Large intestine (tissue), 1 donor: ENCODE data around the gene SLAMF6. TPM values are rescaled to one million over a fixed set of nuclear protein-coding genes. Genes with fewer than 3 reads are reported as not detected.

ENCODE experiments used
- polyA plus RNA-seq: library from polyadenylated mRNA; unstranded; fragments of 120-200 nt; gene quantifications from one replicate; pipeline ENCODE4 v1.2.1, GENCODE V29; 2013

The SLAMF6 gene
- polyA plus RNA-seq, 1 donor: 1.6 TPM

Other genes starting within 250 kb of the SLAMF6 start
- 49.1 TPM for gene PEX19, start 238.1 kb downstream of the SLAMF6 start, polyA plus RNA-seq
- gene COPA, start 180.0 kb downstream of the SLAMF6 start, polyA plus RNA-seq: 137 TPM
- gene NCSTN, start 179.9 kb downstream of the SLAMF6 start, polyA plus RNA-seq: 132 TPM
- 0.19 TPM for gene NHLH1, start 156.2 kb downstream of the SLAMF6 start, polyA plus RNA-seq
- 18.8 TPM for gene VANGL2, start 122.7 kb downstream of the SLAMF6 start, polyA plus RNA-seq
- 1.7 TPM for gene CD84, start 56.2 kb upstream of the SLAMF6 start, polyA plus RNA-seq
- gene SLAMF1, start 123.8 kb upstream of the SLAMF6 start, polyA plus RNA-seq: 0.91 TPM
- gene CD48, start 188.6 kb upstream of the SLAMF6 start, polyA plus RNA-seq: 8.6 TPM
- 5.8 TPM for gene SLAMF7, start 216.0 kb upstream of the SLAMF6 start, polyA plus RNA-seq